ENCODE measurements around the gene ARHGEF10L. TPM values are rescaled to one million over a fixed set of nuclear protein-coding genes. Genes with fewer than 3 reads are reported as not detected.

The ARHGEF10L gene
- total RNA-seq, 1 experiment from 2014 or later, result 21.6 TPM

DNA sequence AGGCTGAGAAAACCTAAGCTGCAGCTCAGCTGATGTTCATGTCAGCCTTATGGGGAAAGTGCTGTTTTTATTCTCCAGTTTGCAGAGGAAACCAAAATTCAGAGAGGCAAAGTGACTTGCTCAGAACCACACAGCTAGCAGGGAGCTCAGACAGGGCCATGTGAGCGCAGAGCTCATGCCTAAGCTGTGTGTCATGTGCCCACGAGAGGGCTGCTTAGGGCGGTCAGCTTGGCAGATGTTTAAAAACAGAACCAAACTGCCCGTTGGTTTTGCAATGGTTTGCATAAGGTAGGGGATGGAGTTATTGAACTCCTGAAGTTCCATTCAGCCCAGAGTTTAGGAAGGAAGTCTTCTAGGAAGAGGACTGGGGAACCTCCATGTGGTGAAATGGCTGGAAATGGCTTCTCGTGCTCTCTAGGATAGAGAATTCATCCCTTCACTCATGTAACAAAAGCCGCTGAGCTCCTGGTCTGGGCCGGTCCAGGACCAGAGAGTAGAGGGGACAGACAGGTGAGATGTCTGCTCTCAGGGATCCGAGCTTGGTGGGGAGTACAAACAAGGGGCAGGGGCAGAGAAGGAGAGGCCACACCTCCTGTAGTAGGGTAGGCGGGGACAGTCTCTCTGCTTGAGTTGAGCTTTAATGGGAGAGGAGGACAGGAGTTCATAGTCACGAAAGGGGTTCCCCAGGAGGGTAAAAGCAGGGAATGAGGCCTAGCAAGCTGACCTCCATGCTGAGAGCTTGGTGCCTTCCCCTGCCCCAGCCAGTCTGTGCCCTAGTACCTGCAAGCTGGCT is 46.9 kb downstream of the ARHGEF10L start:
- TF ChIP-seq CTCF (conservative IDR thresholded peaks at IDR 0.05) (no peak), EZH2 (IDR thresholded peaks at IDR 0.05; ENCODE audit: low read depth) (no peak)
- CTCF ChIA-PET, result no interaction called here

GRCh38 chr1:17587693-17588047 is 48.2 kb downstream of the ARHGEF10L start:
- no peaks in the 10 kb centered on the region for H3K36me3 ChIP-seq (ENCODE audit: low read depth)
- DNase-seq, result peak in 1 of 2 experiments; percentile 67
- POLR2A ChIA-PET (ENCODE audit: unreplicated experiment), result interaction anchor here (0.7 to 1.1 kb wide), 2 partner anchors 12 to 34 kb away, joined by 4 to 7 read pairs; no protein-coding TSS in a partner anchor
- peaks cover 8% of the 10 kb centered on the region; the same call in 1 of the 2 replicates for H3F3A ChIP-seq (ENCODE audit: insufficient read depth, low read depth)
- peaks cover 18% of the 10 kb centered on the region; the same call in 1 of the 2 replicates for H3K4me1 ChIP-seq (replicated peaks; ENCODE audit: insufficient read depth)
- H3K9me3 ChIP-seq (ENCODE audit: insufficient read depth, low read depth), result no peaks in the 10 kb centered on the region
- no peak overlapping the region for H3K4me3 ChIP-seq
- H3K9me2 ChIP-seq (ENCODE audit: insufficient read depth), result no peaks in the 10 kb centered on the region
- H3K27ac ChIP-seq, result peak overlapping the region; percentile 66
- TF ChIP-seq EZH2 (IDR thresholded peaks at IDR 0.05; ENCODE audit: low read depth), result no peak
- no peak for TF ChIP-seq CTCF (conservative IDR thresholded peaks at IDR 0.05)
- no peak overlapping the region for H2AFZ ChIP-seq
- peak overlapping the region; percentile 42; the same call in 1 of the 2 replicates for H3K4me2 ChIP-seq
- no TSS peak for BruUV-seq (replicated peaks)
- H3K27me3 ChIP-seq (ENCODE audit: insufficient read depth, low read depth), result no peaks in the 10 kb centered on the region
- CTCF ChIA-PET, result interaction anchor here (0.6 to 0.7 kb wide), 4 partner anchors 86 to 1344 kb away, joined by 3 to 11 read pairs (median 4); no protein-coding TSS in a partner anchor
- H3K79me2 ChIP-seq (ENCODE audit: low read depth), result no peaks in the 10 kb centered on the region
- intact Hi-C loops (cut with micrococcal nuclease; ENCODE audit: unreplicated experiment), result loop anchor here (1.0 to 10.0 kb wide), 4 partner anchors 18 to 85 kb away; no protein-coding TSS in a partner anchor
- no peaks in the 10 kb centered on the region for H4K20me1 ChIP-seq (ENCODE audit: insufficient read depth)

More for the DNA sequence above, 46.9 kb downstream of the ARHGEF10L start:
- no peak overlapping the region for H2AFZ ChIP-seq
- H3F3A ChIP-seq (ENCODE audit: insufficient read depth, low read depth), result peaks cover 8% of the 10 kb centered on the region; the same call in 1 of the 2 replicates
- no peak overlapping the region for H3K4me2 ChIP-seq
- intact Hi-C loops (cut with micrococcal nuclease; ENCODE audit: unreplicated experiment), result loop anchor here (5.0 to 10.0 kb wide), 3 partner anchors 34 to 84 kb away; no protein-coding TSS in a partner anchor
- no peak overlapping the region for H3K27ac ChIP-seq
- no peaks in the 10 kb centered on the region for H3K27me3 ChIP-seq (ENCODE audit: insufficient read depth, low read depth)
- no peaks in the 10 kb centered on the region for H4K20me1 ChIP-seq (ENCODE audit: insufficient read depth)
- H3K9me2 ChIP-seq (ENCODE audit: insufficient read depth), result no peaks in the 10 kb centered on the region
- POLR2A ChIA-PET (ENCODE audit: unreplicated experiment), result no interaction called here
- H3K36me3 ChIP-seq (ENCODE audit: low read depth), result no peaks in the 10 kb centered on the region
- H3K9me3 ChIP-seq (ENCODE audit: insufficient read depth, low read depth), result no peaks in the 10 kb centered on the region
- peaks cover 18% of the 10 kb centered on the region; the same call in 1 of the 2 replicates for H3K4me1 ChIP-seq (replicated peaks; ENCODE audit: insufficient read depth)
- H3K4me3 ChIP-seq, result no peak overlapping the region
- BruUV-seq (replicated peaks), result no TSS peak
- H3K79me2 ChIP-seq (ENCODE audit: low read depth), result no peaks in the 10 kb centered on the region
- no peak for DNase-seq

DNA sequence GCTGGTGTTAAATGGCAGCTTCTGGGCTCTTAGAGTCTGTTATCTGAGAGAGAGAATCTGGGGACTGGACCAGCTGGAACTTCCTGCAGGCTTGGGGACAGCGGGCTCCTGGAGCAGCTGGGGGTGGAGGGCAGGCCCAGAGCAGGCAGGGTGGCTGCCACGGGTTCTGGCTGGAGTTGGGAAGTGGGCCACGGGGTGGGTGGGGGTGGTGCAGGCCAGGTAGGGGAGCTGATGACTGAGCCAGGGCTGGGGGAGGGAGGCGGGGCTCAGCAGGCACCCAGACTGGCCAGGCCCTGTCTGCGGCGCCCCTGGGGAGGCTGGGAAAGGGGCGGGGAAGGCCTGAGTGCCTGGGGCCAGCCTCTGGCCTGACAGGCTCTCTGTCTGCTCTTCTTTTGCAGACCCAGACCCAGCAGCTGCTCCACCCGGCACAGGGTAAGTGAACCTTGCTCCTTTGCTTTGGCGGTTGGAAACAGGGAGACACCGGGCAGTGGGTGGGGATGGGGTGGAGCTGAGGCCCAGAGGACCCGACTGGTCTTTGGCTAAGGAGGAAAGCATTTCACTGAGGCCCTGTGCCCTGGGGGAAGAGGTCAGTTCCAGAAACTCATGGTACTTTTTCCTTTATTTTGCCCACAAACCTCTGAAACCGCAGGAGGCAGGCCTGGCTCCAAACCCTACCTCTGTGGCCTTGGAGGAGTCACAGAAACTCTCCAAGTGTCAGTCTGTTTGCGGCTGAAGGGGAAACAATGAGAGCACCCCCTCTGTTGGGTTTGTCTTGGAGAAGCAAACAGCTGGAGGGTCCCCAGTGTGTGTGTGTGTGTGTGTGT is 48.8 kb downstream of the ARHGEF10L start:
- POLR2A ChIA-PET (ENCODE audit: unreplicated experiment), result interaction anchor here (0.7 to 1.1 kb wide), 2 partner anchors 11 to 34 kb away, joined by 4 to 7 read pairs; no protein-coding TSS in a partner anchor
- Histone ChIP-seq H4K20me1 (ENCODE audit: insufficient read depth) (no peaks in the 10 kb centered on the region), H3K79me2 (ENCODE audit: low read depth) (no peaks in the 10 kb centered on the region), H3K9me2 (ENCODE audit: insufficient read depth) (no peaks in the 10 kb centered on the region), H3K4me2 (peak overlapping the region; percentile 42), H3F3A (ENCODE audit: insufficient read depth, low read depth) (peaks cover 8% of the 10 kb centered on the region; the same call in 1 of the 2 replicates), H3K27ac (peak overlapping the region; percentile 66), H3K36me3 (ENCODE audit: low read depth) (no peaks in the 10 kb centered on the region), H3K27me3 (ENCODE audit: insufficient read depth, low read depth) (no peaks in the 10 kb centered on the region), H3K9me3 (ENCODE audit: insufficient read depth, low read depth) (no peaks in the 10 kb centered on the region), H3K4me3 (no peak overlapping the region), H3K4me1 (replicated peaks; ENCODE audit: insufficient read depth) (peaks cover 18% of the 10 kb centered on the region; the same call in 1 of the 2 replicates), H2AFZ (no peak overlapping the region)
- CTCF ChIA-PET, result interaction anchor here (0.6 to 0.7 kb wide), 5 partner anchors 59 to 1344 kb away, joined by 3 to 18 read pairs (median 5); no protein-coding TSS in a partner anchor
- TF ChIP-seq EZH2 (IDR thresholded peaks at IDR 0.05; ENCODE audit: low read depth), result no peak
- TF ChIP-seq CTCF (conservative IDR thresholded peaks at IDR 0.05), result no peak
- no TSS peak for BruUV-seq (replicated peaks)
- intact Hi-C loops (cut with micrococcal nuclease; ENCODE audit: unreplicated experiment), result loop anchor here (1.0 to 10.0 kb wide), 4 partner anchors 19 to 86 kb away; no protein-coding TSS in a partner anchor
- peak; percentile 62 to 80 for DNase-seq
